PC-3 (cell line): ENCODE measurements around the gene JAK2.

ENCODE experiments used
- CTCF ChIP-seq: fragments of 300-600 bp; sonication (generic); conservative IDR thresholded peaks from 2 replicates; pipeline ENCODE4 v1.5.1; 2017; ENCODE audit warnings: antibody characterized with exemption, low read depth, mild to moderate bottlenecking, low read length
- EZH2 ChIP-seq: fragments of 300-600 bp; sonication (generic); IDR thresholded peaks from one replicate; pipeline ENCODE4 v1.6.1; 2017; ENCODE audit warnings: antibody characterized with exemption, mild to moderate bottlenecking, low read length; ENCODE audit not compliant: unreplicated experiment
- EZH2phosphoT487 ChIP-seq: fragments of 300-600 bp; sonication (generic); IDR thresholded peaks from 2 replicates; pipeline ENCODE4 v1.6.1; 2018; ENCODE audit warnings: mild to moderate bottlenecking, antibody characterized with exemption, low read length, borderline replicate concordance

DNA sequence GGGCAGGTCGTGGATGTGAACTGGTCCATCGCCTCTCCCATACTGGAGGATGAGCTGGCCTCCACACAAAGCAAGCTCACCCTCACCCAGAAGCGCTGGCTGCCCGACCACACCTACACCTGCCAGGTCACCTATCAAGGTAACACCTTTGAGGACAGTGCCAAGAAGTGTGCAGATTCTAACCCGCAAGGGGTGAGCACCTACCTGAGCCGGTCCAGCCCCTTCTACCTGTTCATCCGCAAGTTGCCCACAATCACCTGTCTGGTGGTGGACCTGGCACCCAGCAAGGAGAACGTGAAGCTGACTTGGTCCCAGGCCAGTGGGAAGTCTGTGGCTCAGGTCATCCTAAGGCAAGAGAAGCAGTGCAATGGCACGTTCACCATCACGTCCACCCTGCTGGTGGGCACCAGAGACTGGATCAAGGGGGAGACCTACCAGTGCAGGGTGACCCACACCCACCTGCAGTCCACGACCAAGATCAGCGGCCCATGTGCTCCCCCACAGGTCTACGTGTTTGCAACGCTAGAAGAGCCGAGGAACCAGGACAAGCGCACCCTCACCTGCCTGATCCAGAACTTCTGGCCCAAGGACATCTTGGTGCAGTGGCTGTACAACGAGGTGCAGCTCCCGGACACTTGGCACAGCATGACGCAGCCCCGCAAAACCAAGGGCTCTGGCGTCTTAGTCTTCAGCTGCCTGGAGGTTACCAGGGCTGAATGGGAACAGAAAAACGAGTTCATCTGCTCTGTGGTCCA, 129.1 kb downstream of the JAK2 start:
- TF ChIP-seq CTCF (no peak), EZH2 (no peak), EZH2phosphoT487 (no peak)
